Fibroblast of lung (primary cell): Measurements from ENCODE around the gene THRB.

Experiments
- CTCF ChIP-seq, 2 donors: IDR thresholded peaks in 1 of 2; conservative IDR thresholded peaks in 1 of 2; 1 replicate in 1 of 2; 2 replicates in 1 of 2; pipeline ENCODE4 v1.5.1; 2011 to 2012; ENCODE audit warnings: low read length in 2 of 2, control low read depth in 1 of 2, inconsistent platforms in 1 of 2, low read depth in 1 of 2, mild to moderate bottlenecking in 1 of 2
- EZH2 ChIP-seq: IDR thresholded peaks from 2 replicates; pipeline ENCODE4 v1.5.1; 2012; ENCODE audit warnings: low read length, control low read depth, mild to moderate bottlenecking; ENCODE audit errors: missing control alignments

- TF ChIP-seq CTCF (conservative IDR thresholded peaks at IDR 0.05 in 1 of 2, IDR thresholded peaks at IDR 0.05 in 1 of 2; ENCODE audit: low read depth in 1 of 2, low read length in 2 of 2) (no peak), EZH2 (no peak)
Measured at GRCh38 chr3:24286405-24286804, 208.2 kb downstream of the THRB start.
